GM21576 (cell line): ENCODE results near the gene TRPC4AP.

Experiments used
- ATAC-seq: cut with Tn5 transposase; IDR thresholded peaks from one replicate; pipeline ENCODE4 v1.9.1; 2021; ENCODE audit warnings: mild to moderate bottlenecking, moderate library complexity; ENCODE audit not compliant: unreplicated experiment

TRPC4AP gene

DNA sequence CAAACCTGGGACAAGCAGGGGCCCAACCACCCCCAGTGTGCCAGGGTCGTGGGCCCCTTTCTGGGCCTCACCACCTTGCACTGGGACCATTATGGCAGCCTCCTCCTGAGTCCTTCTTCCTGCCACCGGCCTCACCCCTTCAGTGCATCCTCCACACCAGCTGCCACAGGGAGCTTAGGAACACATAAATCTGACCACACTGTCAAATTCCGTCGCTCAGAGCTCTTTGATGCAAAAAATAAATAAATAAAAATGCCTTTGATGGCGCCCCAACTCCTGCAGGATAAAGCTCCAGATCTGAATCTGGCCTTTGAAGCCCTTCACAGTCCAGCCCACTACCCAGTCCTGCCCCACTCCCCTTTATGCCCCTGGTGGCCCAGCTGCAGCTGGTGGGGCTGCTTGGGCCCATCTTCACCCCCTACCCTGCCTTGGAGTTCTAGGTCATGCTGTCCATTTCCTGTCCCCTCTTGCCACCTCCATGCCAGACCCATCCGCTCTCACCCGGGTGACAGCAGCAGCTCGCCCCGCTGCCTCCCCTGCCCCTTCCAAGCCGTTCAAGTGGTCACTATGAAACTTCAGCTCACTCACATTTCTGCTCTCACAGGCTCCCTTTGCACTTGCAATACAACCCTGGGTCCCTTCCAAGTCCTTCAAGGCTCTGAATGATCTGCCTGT, 120.9 kb downstream of the TRPC4AP start:
- no peak for ATAC-seq

DNA sequence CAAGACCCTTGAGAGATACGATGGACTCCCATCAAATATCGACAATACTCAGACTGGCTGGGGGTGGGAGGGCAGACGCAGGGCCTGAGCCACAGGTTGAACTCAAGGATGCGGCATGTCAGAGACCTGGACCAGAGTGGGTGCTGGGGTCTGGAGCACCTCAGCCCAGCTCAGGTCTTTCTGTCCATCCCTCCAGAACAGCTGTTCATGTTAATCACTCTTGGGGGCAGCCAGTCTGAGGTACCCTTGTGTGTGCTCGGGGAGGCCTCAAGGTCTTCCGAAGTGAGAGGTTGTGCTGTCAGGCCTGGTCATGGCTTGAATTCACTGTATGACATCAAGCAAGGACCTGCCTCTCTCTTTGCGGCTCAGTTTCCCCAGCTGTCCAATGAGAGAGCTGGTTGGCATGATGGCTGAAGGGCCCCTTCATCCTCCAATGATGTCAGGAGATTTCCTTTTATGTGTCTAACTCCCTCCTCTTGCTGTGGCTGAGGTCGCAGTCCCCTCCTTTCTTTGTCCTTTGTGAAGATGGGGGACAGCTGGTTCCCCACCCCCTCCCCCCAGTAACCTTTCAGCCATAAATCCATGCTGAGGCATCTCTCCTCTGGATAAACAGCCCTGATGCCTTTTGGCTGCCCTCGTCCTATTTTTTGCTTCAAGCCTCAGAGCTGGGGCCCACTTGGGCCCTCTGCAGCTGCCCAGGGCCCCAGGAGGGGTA, 121.6 kb downstream of the TRPC4AP start:
- ATAC-seq = no peak

GRCh38 chr20:34970193-34970840, 122.3 kb downstream of the TRPC4AP start:
- ATAC-seq = no peak

DNA sequence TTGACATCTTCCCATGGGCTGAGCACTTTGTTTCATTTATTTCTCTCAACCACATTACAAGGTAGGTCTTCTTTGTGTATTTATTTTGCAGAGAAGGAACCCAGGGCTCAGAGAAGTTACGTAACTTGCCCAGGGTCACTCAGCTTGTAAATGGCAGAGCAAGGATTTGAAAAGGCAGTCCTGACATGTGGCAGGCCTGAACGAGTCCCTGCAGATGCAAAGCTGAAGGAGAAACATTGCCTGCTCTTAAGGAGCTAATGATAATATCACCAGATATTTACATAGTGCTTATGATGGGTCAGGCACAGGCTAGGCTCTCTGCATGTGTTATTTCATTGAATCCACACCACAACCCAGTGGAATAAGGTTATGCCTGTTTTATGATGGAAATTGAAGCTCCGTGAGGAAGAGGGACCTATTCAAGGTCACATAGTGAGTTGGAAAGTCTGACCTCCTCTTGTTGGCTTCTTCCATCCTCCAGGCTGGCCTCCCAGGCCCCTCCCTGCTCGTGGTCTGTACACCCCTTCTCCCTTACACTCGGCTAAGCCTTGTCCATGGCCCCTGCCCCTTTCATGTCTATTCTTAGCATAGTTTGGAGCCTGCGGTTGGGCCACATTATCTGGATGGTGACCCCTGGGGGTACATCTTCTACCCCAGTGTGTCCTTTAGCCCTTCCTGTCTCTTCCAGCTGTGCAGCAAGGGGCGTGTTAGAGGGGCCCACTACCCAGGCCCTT, 124.4 kb downstream of the TRPC4AP start:
- ATAC-seq = no peak

DNA sequence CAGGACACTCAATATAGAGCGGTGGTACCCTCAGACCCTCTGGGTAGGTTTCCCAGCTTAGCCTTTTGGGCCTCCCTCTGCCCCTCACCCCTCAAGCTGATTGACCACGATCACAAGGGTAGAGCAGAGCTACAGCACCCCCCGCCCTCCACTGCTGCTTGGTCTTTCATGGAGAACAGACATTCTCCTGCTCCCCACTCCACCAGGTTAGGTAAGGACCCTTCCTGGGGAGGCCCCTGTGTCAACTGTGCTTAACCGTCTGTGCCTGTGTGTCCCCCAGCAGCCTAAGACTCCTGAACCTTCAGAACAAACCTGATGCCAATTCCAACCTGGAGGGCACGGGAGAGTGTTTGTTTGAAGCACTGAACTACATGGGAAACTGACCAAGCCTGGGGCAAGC, 125.2 kb downstream of the TRPC4AP start:
- no peak for ATAC-seq

GRCh38 chr20:34965051-34965450, 127.6 kb downstream of the TRPC4AP start:
- ATAC-seq = no peak

DNA sequence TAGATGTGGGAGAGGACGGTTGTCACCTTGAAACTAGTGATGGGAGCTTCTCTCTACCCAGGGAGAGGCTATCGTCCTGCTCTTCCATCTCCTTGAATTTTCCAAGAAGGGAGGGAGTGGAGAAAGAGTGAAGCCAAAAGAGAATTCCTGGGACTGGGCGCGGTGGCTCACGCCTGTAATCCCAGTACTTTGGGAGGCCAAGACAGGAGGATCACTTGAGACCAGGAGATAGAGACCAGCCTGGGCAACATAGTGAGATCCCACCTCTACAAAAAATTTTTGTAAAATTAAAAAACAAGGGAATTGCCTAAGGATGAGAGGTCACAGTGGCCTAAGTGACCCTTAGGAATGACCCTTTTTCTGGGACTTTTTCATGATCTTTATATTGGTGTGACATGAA, 128.1 kb downstream of the TRPC4AP start:
- no peak for ATAC-seq

GRCh38 chr20:34956751-34957472, 135.7 kb downstream of the TRPC4AP start:
- ATAC-seq = no peak

DNA sequence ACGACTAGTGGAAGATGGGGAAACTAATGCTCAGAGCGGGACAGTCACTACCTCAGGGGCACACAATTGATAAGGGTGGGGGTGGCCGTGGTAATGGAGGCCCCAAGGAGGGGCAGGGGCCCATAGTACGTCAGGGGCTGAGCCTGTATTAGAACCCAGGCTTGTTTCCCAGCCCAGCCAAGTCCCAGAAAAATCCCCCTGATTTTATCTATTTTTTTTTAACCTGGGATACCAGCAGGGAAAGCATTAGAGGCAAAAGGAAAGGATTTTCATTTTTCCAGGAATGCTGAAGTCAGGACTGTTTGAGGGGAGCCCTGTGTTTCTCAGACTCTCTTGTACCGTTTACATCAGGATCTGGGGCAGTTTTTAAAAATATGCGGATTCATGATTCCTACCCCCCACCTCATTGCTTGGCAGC, 136.6 kb downstream of the TRPC4AP start:
- no peak for ATAC-seq

DNA sequence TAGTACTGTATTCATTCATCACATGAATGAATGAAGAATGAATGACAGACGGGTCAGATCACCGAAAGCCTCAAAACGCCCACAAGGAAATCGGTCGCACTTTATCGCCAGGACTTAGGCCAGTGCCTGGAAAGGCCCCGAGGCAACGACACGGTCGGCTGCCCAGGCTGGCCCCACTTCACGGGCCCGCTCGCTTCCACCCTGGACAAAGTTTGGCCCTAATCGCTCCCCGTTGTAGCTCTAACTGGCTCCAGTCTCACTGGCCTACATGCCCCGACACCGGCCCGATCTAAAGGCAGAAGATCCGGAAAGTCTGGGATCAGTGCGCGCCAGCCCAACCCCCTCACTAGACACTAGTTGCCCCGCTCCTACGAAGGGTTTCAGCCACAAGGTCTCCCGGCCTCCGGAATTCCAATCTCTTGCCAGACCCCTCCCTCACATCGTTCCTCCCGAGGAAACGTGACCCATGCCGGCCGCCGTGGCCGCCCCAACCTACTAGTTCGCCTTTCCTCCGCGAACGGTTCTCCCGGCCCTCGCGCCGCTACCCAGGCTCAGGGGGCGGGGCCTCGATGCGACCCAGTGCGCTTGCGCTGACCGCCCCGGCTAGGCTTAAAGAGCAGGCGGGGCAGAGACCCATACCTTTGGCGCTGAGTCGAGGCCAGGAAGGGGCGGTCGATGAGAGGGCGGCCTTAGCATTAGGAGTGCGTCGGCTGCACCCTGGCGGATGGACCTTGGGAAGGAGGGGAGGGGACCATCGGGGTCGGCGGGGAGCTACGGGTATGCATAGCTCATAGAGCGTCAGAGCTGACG, 137.2 kb downstream of the TRPC4AP start, which contains the start of the genes GSS and MYH7B:
GSS (minus strand) TSS at position 576 of the 810 bp plus-strand sequence. CDS start 3,954 bp downstream, outside the sequence.
MYH7B (plus strand) TSS at position 638 of the 810 bp plus-strand sequence. CDS start 22,138 bp downstream, outside the sequence.
- peak; percentile 78 for ATAC-seq

DNA sequence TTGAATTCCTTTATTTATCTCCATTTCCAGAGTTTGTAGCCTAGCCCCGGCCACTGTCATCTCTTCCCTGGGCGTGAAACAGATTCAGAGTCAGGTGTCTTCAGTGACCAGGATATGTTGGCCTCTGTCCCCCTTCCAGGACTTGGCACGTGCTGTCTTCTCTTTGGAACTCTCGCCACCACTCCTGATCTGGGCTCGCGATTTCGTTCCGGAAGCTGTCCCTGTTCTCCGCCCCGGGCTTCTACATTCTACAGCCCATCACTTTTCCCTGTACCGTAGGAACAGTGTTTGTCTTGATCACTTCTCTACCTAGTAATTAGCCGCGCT, 137.7 kb downstream of the TRPC4AP start:
- no peak for ATAC-seq

GRCh38 chr20:34953960-34954359, 138.6 kb downstream of the TRPC4AP start:
- ATAC-seq = no peak

GRCh38 chr20:34952671-34953070, 139.9 kb downstream of the TRPC4AP start:
- no peak for ATAC-seq
